ENCODE measurements around the gene FAM222B.

GRCh38 chr17:28716740-28717577, 125.6 kb downstream of the FAM222B start:
- TF ChIP-seq, protein P1, sequence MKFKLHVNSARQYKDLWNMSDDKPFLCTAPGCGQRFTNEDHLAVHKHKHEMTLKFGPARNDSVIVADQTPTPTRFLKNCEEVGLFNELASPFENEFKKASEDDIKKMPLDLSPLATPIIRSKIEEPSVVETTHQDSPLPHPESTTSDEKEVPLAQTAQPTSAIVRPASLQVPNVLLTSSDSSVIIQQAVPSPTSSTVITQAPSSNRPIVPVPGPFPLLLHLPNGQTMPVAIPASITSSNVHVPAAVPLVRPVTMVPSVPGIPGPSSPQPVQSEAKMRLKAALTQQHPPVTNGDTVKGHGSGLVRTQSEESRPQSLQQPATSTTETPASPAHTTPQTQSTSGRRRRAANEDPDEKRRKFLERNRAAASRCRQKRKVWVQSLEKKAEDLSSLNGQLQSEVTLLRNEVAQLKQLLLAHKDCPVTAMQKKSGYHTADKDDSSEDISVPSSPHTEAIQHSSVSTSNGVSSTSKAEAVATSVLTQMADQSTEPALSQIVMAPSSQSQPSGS (CRISPR knock-in tag; IDR thresholded peaks at IDR 0.05; ENCODE audit: borderline replicate concordance, low read depth) = no peak
- TF ChIP-seq, protein P2, sequence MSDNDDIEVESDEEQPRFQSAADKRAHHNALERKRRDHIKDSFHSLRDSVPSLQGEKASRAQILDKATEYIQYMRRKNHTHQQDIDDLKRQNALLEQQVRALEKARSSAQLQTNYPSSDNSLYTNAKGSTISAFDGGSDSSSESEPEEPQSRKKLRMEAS (CRISPR knock-in tag; IDR thresholded peaks at IDR 0.05) = no peak
- TF ChIP-seq, protein P3, sequence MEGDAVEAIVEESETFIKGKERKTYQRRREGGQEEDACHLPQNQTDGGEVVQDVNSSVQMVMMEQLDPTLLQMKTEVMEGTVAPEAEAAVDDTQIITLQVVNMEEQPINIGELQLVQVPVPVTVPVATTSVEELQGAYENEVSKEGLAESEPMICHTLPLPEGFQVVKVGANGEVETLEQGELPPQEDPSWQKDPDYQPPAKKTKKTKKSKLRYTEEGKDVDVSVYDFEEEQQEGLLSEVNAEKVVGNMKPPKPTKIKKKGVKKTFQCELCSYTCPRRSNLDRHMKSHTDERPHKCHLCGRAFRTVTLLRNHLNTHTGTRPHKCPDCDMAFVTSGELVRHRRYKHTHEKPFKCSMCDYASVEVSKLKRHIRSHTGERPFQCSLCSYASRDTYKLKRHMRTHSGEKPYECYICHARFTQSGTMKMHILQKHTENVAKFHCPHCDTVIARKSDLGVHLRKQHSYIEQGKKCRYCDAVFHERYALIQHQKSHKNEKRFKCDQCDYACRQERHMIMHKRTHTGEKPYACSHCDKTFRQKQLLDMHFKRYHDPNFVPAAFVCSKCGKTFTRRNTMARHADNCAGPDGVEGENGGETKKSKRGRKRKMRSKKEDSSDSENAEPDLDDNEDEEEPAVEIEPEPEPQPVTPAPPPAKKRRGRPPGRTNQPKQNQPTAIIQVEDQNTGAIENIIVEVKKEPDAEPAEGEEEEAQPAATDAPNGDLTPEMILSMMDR (IDR thresholded peaks at IDR 0.05) = no peak
- TF ChIP-seq JUN (CRISPR knock-in tag; IDR thresholded peaks at IDR 0.05) (no peak; the same call in 1 of the 2 replicates), ZNF121 (CRISPR knock-in tag; IDR thresholded peaks at IDR 0.05) (no peak), CDX4 (CRISPR knock-in tag; IDR thresholded peaks at IDR 0.05; ENCODE audit: borderline replicate concordance) (no peak), TEAD4 (CRISPR knock-in tag; IDR thresholded peaks at IDR 0.05) (no peak), ESRRA (CRISPR knock-in tag; IDR thresholded peaks at IDR 0.05; ENCODE audit: borderline replicate concordance) (no peak), ATF6 (CRISPR knock-in tag; IDR thresholded peaks at IDR 0.05) (no peak), NR3C1 (CRISPR knock-in tag; conservative IDR thresholded peaks at IDR 0.05; ENCODE audit: low read depth) (no peak), IRF2 (CRISPR knock-in tag; IDR thresholded peaks at IDR 0.05; ENCODE audit: borderline replicate concordance, low read depth) (no peak)
- TF ChIP-seq, protein P4, sequence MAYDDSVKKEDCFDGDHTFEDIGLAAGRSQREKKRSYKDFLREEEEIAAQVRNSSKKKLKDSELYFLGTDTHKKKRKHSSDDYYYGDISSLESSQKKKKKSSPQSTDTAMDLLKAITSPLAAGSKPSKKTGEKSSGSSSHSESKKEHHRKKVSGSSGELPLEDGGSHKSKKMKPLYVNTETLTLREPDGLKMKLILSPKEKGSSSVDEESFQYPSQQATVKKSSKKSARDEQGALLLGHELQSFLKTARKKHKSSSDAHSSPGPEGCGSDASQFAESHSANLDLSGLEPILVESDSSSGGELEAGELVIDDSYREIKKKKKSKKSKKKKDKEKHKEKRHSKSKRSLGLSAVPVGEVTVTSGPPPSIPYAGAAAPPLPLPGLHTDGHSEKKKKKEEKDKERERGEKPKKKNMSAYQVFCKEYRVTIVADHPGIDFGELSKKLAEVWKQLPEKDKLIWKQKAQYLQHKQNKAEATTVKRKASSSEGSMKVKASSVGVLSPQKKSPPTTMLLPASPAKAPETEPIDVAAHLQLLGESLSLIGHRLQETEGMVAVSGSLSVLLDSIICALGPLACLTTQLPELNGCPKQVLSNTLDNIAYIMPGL (CRISPR knock-in tag; IDR thresholded peaks at IDR 0.05) = peak; percentile 61; the same call in 1 of the 2 replicates

Data from WTC11 (cell line).